HG03342 (cell line): ENCODE measurements around the gene KLHL29.

ENCODE experiments used
- ATAC-seq: cut with Tn5 transposase; IDR thresholded peaks from one replicate; pipeline ENCODE4 v1.9.1; 2021; ENCODE audit warnings: mild to moderate bottlenecking, moderate library complexity; ENCODE audit not compliant: unreplicated experiment

The KLHL29 gene

DNA sequence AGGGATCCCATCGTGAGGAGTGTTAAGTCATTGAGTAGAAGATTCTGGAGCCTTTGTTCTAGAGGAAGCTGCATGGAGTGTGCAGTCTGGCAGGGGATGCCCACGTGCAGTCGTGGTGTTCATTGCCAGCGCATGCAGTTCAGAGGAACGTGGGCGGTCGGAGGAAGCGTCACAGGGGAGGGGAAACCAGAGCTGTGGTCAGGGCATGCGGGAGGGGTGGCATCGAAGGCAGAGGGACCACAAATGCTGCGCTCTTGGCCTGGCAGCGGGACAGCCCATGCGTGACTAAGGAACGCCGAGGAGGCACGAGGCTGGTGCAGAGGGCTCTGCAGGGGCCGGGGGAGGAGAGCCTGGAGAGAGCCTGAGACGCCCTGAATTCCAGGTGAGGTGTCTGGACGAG, 141.1 kb downstream of the KLHL29 start:
- no peak for ATAC-seq

DNA sequence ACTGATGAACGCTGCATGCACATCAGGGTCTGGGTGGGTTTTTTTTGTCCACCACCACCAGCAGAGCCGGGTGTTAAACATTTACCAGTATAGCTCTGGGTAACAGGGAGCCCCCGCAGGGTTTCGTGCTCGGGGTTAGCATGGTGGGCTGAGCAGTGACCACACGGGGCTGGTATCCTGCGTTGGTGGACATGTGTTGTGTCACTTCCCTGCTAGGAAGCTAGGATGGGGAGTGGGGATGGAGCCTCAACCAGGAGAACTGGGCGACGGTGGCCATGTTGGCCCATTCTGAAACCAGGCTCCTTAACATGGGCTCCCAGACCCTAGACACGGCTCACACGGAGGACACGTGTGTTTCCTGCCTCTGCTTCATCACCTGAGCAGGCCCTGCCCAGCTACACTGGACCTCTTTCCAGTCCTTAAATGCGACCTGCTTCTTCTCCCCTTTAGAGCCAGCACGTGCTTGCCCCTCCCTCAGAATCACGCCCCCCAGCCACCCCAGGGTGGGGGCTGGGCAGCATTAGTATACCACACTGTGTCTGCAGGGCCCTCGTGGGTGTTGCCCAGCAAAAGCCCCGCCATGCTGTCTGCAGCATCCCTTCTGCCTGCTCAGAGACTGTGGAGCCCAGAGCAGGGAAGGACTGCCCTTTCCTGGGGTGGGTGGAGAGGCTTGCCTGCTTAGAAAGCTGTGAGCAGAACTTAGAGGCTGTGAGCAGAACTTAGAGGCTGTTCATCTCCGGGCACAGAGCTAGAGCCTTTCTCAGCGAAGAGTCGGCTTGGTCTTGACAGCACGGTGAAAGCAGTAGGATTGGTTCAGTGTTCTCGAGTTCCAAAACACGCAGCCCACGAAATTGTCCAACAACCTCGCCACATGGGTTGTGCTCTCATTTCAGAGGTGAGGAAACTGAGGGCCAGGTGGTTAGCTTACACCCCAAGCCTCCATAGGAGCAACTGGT, 142.1 kb downstream of the KLHL29 start:
- no peak for ATAC-seq

DNA sequence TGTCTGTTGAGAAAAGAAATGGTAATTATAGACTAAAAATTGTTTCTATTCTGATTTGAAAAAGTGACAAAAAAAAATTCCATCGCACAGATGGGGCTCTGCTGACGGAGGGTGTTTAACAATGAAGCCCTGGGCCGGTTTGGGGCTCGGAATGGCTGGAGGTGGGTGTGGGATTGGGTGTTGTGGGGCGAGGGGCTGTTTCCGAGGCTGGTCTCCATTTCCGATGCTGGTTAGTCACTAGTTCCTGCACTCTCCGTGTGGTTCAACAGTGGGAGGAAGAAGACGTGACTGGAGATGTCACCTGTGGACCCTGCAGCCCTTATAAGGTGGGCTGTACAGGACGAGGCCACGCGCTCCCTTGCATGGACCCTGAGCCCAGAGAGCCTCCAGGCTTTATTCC, 143.2 kb downstream of the KLHL29 start:
- no peak for ATAC-seq

DNA sequence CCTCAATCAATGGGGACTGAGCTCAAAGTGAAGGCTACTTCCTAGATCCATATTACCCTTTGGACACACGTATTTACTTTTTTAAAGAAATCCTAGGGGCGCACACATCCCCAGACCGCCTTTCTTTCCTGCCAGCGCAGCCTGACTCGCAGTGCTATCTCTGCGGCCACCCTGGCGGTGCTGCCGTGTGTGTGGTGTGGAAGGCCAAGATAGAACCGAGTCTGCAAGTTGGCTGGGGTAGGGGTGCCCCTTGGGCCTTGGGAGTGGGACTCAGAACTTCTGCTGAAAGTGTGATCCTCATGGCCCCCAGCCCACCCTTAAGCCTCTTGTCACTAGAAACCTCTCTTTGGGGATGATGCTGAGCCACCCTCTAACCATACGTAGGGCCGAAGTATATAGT, 143.7 kb downstream of the KLHL29 start:
- ATAC-seq, result no peak

DNA sequence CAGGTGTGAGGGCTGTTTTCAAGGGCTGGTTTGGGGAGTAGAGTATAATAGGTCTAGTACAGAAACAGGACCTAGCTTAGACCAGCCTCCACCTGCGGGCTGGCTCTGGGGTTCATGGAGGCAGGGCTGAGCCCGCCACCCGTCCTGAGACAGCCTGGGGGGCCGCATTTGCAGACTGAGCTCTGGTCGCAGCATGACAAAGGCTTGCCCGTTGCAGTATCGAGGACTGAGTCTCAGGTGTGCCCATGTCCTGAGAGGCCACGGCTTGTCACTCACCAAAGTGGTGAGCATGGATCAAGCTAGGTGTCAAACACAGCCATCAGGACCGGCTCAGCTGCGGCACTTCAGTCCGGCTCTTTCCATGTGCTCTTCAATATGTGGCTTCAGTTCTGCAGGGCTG, 144.7 kb downstream of the KLHL29 start:
- no peak for ATAC-seq

DNA sequence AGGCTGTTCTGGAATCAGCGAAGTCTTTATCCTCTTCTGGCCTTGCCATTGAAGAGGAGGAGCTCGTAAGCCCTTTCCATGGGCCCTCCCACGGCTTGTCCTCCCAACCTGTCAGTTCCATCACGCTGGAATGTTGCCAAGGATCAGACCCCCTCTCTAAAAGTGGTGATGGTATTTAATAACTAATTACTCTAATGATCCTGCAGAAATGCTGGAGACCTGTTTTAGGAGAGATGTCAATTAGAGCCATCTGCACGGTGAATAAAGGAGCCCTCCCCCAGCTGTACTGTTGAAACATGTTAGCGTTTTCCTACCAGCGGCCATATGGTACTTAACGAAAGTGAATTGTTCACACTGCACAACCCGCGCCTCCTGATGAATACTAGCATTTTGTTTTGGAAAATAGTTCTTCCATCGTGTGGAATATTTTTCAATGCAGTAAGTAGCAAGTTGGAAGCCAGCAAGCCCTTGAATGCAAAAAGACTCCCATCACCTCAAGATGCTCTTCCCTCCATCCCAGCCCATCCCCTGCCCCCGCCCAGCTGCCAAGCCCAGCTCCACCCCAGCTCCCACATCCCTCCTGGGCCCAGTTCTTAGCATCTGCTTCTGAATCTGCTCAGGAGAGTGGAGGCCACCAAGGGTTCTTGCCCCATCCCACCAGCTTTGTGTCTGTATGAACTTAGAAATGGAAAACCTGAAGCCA, 145.4 kb downstream of the KLHL29 start:
- ATAC-seq, result no peak

DNA sequence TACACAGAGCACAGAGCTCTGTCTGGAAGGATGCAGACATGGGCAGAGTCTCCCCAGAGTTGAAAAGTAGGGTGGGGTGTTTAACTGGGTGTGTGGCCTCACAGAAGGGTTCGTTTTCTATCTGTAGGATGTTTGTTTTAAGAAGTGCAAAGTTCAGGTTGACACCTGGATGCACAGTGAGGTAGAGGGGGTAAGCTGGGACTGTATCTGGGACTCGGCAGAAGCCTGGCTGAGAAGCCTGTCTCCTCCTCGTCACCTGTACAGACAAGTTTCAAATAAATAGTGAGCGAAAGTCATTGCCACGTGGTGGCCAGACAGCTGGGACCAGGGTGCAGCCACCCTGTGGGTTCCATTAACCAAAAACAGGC, 145.9 kb downstream of the KLHL29 start:
- ATAC-seq, result no peak

DNA sequence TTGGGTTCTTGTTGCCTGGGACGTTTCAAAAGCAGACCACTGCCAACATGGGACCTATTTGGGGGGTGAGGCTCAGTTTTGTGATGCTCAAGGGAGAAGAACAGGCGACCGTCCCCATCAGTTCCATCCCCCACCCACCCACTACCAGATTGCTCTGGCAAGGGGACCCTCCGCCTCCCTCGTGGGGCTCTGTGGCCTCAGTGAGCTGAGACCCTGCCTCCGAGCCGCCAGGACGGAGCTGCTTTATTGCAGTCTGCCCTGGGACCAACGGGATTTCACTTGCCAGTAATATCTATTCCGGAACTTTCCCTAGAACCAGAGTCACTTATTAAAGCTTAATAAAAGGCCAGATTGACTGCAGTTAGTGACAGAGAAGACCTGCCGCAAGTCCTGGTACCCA, 146.3 kb downstream of the KLHL29 start:
- no peak for ATAC-seq

DNA sequence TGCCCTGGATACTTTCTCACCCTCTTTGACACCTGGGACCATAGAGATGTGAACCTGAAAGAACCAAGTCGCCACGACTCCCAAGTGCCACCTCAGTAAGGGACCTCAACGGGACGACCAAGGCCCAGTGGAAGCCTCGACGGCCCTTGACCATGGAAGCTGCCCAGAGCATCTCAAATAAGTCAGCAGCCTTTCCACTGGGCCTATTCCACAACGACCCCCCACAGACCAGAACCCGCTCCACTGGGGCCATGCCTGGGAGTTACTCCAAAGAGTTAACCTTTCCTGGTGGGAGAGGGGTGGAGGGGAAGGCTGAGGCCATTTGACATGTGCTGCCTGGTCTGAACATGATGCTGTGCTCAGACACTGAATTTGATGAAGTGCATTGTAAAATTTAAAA, 146.9 kb downstream of the KLHL29 start:
- no peak for ATAC-seq

DNA sequence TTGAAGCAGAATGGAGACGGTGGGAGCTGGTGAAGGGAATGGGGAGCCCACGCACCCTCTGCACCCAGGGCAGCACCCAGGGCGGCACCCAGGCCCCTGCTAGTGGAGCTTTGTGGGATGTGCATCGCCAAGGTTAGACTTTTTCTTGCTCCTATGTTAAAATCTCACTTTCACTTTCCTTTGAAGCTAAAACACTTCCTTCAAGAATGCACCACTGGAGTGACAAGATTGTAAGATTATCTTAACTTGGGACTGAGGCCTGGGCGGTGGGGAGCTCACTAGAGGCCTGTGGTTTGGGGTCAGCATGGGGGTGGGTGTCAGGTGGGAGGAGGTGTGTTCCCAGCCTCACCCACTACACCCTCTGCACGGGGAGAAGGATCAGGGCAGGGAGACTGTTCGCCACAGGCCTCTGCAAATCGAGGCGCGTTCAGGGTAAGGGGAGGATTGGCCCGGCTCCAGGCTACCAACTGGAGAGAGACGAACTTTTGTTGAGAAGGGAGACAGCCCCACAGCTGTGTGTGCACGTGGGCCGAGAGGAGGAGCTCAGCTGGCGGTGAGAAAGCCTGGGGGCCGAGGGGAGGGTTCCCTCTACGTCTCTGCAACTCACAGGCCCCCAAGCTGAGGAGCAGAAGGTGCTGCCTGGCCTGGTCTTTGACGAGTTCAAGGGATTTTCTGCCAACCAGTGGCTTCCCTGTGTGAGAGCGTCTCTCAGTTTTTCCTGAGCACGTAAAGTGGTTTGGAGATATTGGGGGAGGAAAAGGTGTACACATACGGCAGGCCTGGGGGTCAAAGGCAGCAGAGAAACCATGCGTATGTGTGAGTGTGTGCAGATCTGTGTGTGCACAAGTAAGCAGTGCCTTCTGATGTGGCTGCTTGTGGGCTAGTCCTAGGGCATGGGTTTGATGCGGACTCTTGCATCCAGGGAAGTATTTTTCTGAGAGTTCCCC, 147.7 kb downstream of the KLHL29 start:
- ATAC-seq, result peak; percentile 75

DNA sequence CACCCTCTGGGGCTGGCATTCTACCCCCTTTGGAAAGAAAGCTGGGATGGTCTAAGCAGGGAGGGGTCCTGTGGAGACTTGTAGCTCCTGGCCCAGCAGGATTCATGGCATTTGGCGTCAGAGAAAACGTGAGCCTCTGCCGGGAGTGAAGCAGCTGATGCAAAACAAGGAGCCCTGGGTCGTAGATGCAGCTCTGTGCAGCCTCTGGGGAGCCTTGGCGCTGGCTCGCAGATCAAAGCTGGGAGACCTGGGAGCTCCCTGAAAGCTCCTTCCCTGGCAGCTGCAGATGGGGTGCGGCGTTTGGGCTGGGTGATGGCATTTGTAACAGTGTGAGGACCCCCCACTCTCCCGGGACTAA, 148.3 kb downstream of the KLHL29 start:
- ATAC-seq, result no peak

DNA sequence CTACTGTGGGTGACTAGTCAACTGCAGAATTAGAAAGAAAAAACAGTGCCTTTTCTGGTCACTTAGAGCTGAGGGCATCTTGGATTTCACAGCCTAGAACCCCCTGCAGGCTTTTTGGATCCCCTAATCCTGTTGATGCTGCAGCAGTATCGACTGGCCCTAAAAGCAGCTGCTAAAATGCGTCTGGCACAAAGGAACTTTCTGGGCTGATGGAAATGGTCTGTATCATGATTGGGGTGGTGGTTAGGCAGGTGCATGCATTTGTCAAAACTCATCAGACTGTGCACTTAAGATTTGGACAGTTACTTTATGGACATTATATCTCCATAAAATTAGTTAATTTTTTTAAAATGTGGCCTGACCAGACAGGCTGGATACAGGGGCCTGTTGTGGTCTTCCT, 149.8 kb downstream of the KLHL29 start:
- ATAC-seq, result no peak

DNA sequence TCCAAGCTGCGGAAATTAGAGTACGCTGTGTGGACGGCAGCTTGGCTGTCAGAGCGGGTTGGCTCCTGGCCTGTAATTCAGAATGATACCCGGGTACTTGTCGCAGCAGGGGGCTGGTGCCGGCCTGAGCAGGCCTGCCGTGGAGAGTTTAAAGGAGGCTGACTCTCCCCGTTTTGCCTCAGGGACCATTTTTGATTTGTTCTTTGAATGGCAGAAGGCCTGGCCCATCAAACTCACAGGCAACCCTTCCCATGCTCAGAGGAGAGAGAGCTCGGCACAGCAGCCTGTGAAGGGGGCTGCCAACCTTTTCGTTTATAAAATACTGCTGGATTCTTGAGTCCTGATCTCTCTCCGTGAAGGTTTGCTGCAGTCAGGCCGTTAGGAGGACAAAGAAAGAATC, 151.3 kb downstream of the KLHL29 start:
- ATAC-seq, result no peak

DNA sequence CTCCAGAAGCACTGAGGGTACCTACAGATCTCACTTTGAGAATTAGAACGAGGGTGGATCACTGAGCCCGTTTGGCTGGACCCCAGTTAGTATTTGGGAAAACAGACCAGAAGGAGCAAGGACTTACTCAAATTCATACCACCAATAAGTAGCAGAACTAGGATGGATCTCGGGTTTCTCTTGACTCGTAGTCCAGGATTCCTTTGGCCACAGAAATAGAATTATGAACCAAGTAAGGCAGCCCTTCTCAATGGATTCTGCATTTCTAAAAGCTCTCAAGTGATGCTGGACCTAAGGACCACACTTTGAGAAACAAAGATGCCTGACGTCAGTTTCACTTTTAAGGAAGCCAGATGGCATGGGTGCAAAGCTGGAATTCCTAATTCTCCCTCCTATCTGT, 153.0 kb downstream of the KLHL29 start:
- ATAC-seq, result no peak

DNA sequence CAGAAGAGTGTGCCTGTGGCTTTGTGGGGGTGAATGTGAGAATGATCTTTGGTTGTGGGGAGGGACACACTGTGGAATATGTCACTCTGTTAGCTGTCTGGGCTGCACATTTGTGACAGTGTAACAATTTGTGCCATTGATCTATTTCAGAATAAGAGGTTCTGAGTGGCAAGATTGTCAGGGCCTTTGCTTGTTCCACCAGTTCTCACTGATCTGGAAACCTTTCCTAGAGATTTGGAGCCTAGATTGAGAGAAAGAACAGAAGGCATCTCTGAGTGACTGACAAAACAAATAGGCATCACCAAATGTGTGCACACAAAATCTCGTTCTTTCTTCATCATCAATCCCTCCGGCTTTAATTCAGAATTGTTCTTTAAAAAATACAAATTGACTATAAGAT, 153.6 kb downstream of the KLHL29 start:
- ATAC-seq, result no peak

DNA sequence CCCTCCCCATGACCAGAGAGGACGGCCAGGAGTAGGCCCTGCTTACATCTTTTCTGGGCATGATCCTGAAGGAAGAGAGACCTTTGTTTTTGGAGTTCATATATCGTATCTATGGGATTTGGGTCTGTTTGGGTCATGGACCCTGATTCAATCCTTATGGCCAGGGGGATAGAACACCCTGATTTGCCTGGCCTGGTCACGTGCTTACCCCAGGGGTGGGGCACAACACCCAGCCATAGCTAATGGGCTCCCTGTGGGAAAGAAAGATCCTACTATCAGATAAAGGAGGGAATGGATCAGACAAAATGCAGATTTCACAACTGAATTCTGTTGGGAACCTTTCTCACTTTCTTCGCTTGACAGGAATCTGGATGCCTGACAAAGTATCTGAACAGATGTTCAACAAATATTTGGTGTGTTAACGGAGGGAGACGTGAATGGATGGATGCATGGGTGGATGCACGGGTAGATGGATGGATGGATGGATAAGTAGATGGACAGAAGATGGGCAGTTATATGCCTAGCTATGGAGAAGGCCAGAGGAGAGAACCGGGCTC, 155.9 kb downstream of the KLHL29 start:
- no peak for ATAC-seq

DNA sequence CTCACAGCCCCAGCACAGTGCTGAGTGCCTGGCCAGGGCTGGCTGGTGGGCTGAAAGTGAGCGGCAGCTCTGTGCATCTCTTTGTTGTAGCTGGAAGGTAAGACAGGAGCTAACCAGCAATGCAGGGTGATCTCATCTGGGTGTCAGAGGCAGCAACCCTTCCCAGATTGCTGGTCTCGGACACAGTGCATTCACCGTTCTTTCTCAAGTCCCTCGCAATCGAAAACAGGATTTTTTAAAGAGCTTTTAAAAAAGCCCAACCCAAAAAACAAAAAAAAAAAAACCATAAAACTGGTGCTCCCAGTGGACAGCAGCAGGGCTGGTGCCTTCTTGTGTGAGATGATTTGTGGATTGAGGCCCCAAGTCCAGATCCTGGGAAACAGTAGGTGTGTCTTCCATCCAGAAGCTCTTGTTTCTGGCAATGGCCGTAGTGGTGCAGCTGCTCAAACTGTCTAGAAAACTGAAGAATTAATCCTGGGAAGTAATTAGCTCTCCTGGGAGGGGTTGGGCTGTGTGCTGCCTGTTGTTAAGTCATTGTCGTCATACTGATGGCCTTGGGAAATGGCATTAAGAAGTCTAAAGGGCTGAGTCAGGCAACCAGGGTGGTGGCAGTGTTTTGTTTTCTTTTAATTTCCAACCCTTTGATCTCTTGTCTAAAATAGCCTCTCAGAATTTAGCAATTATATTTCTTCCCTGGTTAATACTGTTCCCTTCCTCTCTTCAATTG, 156.7 kb downstream of the KLHL29 start:
- no peak for ATAC-seq

DNA sequence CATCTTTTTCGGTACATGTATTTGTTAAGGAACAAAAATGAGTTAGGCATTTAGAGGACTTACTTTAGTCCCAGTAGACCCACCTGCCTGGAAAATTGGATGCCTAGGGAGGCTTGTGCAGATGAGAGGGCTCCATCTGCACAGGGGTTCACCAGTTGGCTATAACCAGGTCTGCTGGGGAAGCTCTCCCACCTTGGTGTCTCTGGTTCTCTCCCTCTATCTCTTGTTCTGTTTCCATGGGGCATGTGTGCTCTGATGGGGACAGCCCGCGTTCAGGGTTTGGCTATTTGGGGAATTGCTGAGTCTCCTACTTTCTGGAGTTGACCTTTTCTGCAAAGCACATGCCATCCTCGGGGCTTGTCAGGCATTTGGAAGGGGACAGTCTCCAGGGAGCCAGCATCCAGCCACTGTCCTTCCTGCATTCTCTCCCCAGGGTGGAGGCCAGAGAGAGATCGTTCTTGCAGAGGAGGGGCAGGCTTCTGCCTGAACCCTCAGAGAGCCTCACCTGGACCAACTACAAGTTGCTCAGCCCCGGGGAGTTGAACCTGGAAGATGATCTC, 157.3 kb downstream of the KLHL29 start:
- no peak for ATAC-seq

DNA sequence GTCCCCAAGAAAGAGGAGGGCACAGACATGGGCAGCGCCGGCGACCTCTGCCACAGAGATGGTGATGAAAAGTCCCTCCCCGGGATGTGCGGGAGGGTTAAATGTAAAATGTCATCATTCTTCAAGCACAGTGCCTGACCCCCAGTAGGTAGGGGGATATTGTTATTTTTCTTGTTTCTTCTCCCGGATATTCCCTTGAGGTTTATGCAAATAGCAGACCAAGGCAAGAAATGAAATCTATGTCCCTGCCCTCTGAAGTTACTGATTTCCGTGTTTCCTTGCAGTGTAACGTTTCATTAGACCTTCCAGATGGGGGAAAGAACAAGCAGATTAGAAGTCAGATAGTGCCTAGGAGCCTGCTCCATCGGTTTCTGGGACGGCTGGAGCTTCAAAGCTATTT, 158.3 kb downstream of the KLHL29 start:
- ATAC-seq, result no peak

DNA sequence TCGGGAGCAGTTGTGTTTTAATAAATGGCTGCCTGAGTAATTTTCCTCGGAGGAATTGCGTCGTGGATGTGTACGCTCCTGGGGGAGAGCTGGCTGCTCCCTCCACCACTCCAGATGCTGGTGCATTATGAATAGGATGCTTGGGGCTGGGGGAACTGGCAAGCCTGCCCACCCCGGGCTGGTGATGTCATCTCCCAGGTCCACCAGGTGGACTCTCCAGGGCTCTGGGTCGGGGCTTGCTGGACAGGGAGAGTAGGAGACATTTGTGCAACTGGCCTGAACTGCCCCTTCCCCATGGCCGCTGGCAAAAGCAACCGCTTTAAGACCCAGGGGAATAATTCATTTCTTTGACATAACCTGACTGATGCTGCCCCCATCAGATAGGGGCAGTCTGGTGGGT, 158.7 kb downstream of the KLHL29 start:
- no peak for ATAC-seq
